B cell (primary cell): ENCODE results near the gene SPDYC. TPM values are rescaled to one million over a fixed set of nuclear protein-coding genes. Genes with fewer than 3 reads are reported as not detected.
A peak's percentile ranks its signal among the peaks of the same experiment; 100 is the strongest.

Experiments
- ATAC-seq: fragments of 200-7000 bp; cut with Tn5 transposase; one replicate; pipeline ENCODE4 v1.10.0; 2021; ENCODE audit warnings: low read depth, mild to moderate bottlenecking, moderate number of reproducible peaks, moderate library complexity
- CTCF ChIA-PET: fragments of 350-600 bp; sonication (Branson Sonifier 250); formaldehyde crosslinking; loops from one replicate; lab custom pipeline; 2021; ENCODE audit warnings: antibody characterized with exemption, inconsistent platforms; lab: Charles Lee
- POLR2A ChIA-PET: fragments of 350-600 bp; sonication (Branson Sonifier 250); formaldehyde crosslinking; loops from one replicate; lab custom pipeline; 2021; ENCODE audit warnings: antibody characterized with exemption; lab: Charles Lee
- DNase-seq: peaks from one replicate; pipeline ENCODE4 v3.0.0; 2013
- H2AFZ ChIP-seq: 2 replicates; pipeline ENCODE4 v1.6.1; 2012; ENCODE audit warnings: mild to moderate bottlenecking, low read depth, low read length; ENCODE audit not compliant: insufficient read depth, poor library complexity, severe bottlenecking
- H3K27ac ChIP-seq, 2 donors: 1 replicate in 1 of 2; 2 replicates in 1 of 2; pipeline ENCODE4 v1.5.1; 2012 to 2013; ENCODE audit warnings: low read length in 2 of 2, mild to moderate bottlenecking in 2 of 2, moderate library complexity in 1 of 2
- H3K27me3 ChIP-seq, 4 experiments: fragments of 200-600 bp in 1 of 4; sonication (generic) in 1 of 4; replicated peaks in 1 of 4; 1 replicate in 2 of 4; 2 replicates in 2 of 4; pipeline versions ENCODE4 v1.6.1 to v1.7.0; 2013 to 2016; ENCODE audit warnings: low read length in 3 of 4, mild to moderate bottlenecking in 2 of 4, mixed read lengths in 1 of 4, moderate library complexity in 1 of 4; ENCODE audit not compliant: insufficient read depth in 4 of 4, control insufficient read depth in 3 of 4; ENCODE audit errors: control extremely low read depth in 1 of 4
- H3K36me3 ChIP-seq, 2 experiments: replicated peaks in 1 of 2; 1 replicate in 1 of 2; 2 replicates in 1 of 2; pipeline versions ENCODE4 v1.6.1 to v1.7.1; 2013; ENCODE audit warnings: low read length in 1 of 2; ENCODE audit not compliant: insufficient read depth in 2 of 2, control insufficient read depth in 1 of 2; ENCODE audit errors: control extremely low read depth in 1 of 2, extremely low read depth in 1 of 2
- H3K4me1 ChIP-seq, 2 donors: fragments of 200-600 bp in 1 of 2; sonication (generic) in 1 of 2; 1 replicate in 1 of 2; 2 replicates in 1 of 2; pipeline versions ENCODE4 v1.5.1 to v1.6.1; 2013 to 2017; ENCODE audit warnings: low read length in 2 of 2; ENCODE audit not compliant: control insufficient read depth in 2 of 2, insufficient read depth in 2 of 2
- H3K4me2 ChIP-seq: replicated peaks from 2 replicates; pipeline ENCODE3; 2012; ENCODE audit warnings: mild to moderate bottlenecking, low read depth, low read length; ENCODE audit not compliant: poor library complexity, severe bottlenecking
- H3K4me3 ChIP-seq, 5 experiments: fragments of 200-600 bp in 1 of 5; sonication (generic) in 1 of 5; 1 replicate in 3 of 5; 2 replicates in 2 of 5; pipeline versions ENCODE4 v1.5.1 to v1.7.0; 2011 to 2016; ENCODE audit warnings: low read length in 4 of 5, mild to moderate bottlenecking in 4 of 5, low read depth in 2 of 5, control low read depth in 1 of 5, moderate library complexity in 1 of 5; ENCODE audit not compliant: insufficient read depth in 1 of 5; ENCODE audit errors: control extremely low read depth in 1 of 5, extremely low read depth in 1 of 5
- H3K79me2 ChIP-seq: fragments of 200-600 bp; sonication (generic); one replicate; pipeline ENCODE4 v1.6.0; 2016; ENCODE audit warnings: low read length; ENCODE audit not compliant: control insufficient read depth, insufficient read depth
- H3K9ac ChIP-seq: fragments of 200-600 bp; sonication (generic); 2 replicates; pipeline ENCODE4 v1.6.1; 2017; ENCODE audit warnings: mild to moderate bottlenecking, low read length, moderate library complexity
- H3K9me3 ChIP-seq, 3 donors: one replicate each; pipeline versions ENCODE4 v1.6.1 to v1.7.1; 2013; ENCODE audit warnings: low read length in 2 of 3; ENCODE audit not compliant: control insufficient read depth in 2 of 3, insufficient read depth in 1 of 3; ENCODE audit errors: control extremely low read depth in 1 of 3
- H4K20me1 ChIP-seq: 2 replicates; pipeline ENCODE4 v1.6.0; 2012; ENCODE audit warnings: mild to moderate bottlenecking, low read length; ENCODE audit not compliant: insufficient read depth, control insufficient read depth, poor library complexity, severe bottlenecking
- H3K27ac Mint-ChIP-seq: one replicate; pipeline ENCODE4 v1.8.0; 2021; ENCODE audit warnings: mixed read lengths
- H3K27me3 Mint-ChIP-seq: one replicate; pipeline ENCODE4 v1.8.0; 2021; ENCODE audit warnings: mixed read lengths
- H3K4me1 Mint-ChIP-seq: one replicate; pipeline ENCODE4 v1.8.0; 2021; ENCODE audit warnings: mixed read lengths
- H3K4me3 Mint-ChIP-seq: one replicate; pipeline ENCODE4 v1.8.0; 2021; ENCODE audit warnings: mixed read lengths
- H3K9me3 Mint-ChIP-seq: one replicate; pipeline ENCODE4 v1.8.0; 2022; ENCODE audit warnings: mixed read lengths; ENCODE audit not compliant: insufficient read depth
- CTCF ChIP-seq: fragments of 200-600 bp; IDR thresholded peaks from one replicate; pipeline ENCODE4 v1.8.0; 2022; ENCODE audit warnings: antibody characterized with exemption, mild to moderate bottlenecking
- EZH2 ChIP-seq: IDR thresholded peaks from 2 replicates; pipeline ENCODE4 v1.6.1; 2012; ENCODE audit warnings: borderline replicate concordance, low read depth, mild to moderate bottlenecking, moderate library complexity, low read length; ENCODE audit not compliant: insufficient read depth, poor library complexity, severe bottlenecking
- WGBS: methylation state at CpG from one replicate; pipeline ENCODE4 v1.1.5; 2013; ENCODE audit warnings: missing lambda C conversion rate; ENCODE audit not compliant: insufficient coverage; 5-methylcytosine and 5-hydroxymethylcytosine counted together
- intact Hi-C: fragments of 100-400 bp; cut with micrococcal nuclease; formaldehyde crosslinking; loops from one replicate; pipeline ENCODE4 v1.10.0; 2022
- polyA plus RNA-seq: library from polyadenylated mRNA; depleted of rRNA; stranded (reverse); fragments of >200 nt; gene quantifications from 2 replicates; pipeline ENCODE4 v1.2.3, GENCODE V29; 2012
- total RNA-seq, 2 donors: library from RNA; stranded (reverse); fragments of 120-200 nt in 1 of 2; gene quantifications; 1 replicate in 1 of 2; 2 replicates in 1 of 2; pipeline versions ENCODE4 v1.2.3 to v1.2.4, GENCODE V29; 2013 to 2022

SPDYC gene
- total and polyA plus RNA-seq, 2 donors (not counting 1 experiment from before 2014, with no cell fraction given): not detected

- Mint-ChIP-seq H3K4me3 (peak overlapping the region; percentile 38), H3K9me3 (no peaks in the 10 kb centered on the region), H3K4me1 (peaks cover 35% of the 10 kb centered on the region), H3K27me3 (no peaks in the 10 kb centered on the region), H3K27ac (peak overlapping the region; percentile 15)
- POLR2A ChIA-PET: no interaction called here
- no peak overlapping the region for H3K9ac ChIP-seq
- intact Hi-C loops: no loop called here
- DNase-seq: peak; percentile 16
- no peak overlapping the region for H3K4me2 ChIP-seq
- CTCF ChIA-PET: interaction anchor here (0.7 to 1.1 kb wide), 2 partner anchors 10 to 16 kb away, joined by 3 read pairs; no protein-coding TSS in a partner anchor
- H2AFZ ChIP-seq: peak overlapping the region; percentile 63
- H4K20me1 ChIP-seq: no peaks in the 10 kb centered on the region
- H3K9me3 ChIP-seq: no peaks in the 10 kb centered on the region
- no peaks in the 10 kb centered on the region for H3K36me3 ChIP-seq
- peaks cover 21 to 24% of the 10 kb centered on the region in 2 donors for H3K4me1 ChIP-seq
- 35% methylated on average over 10 of the region's 12 CpGs for WGBS
- H3K79me2 ChIP-seq: no peaks in the 10 kb centered on the region
- TF ChIP-seq EZH2: no peak
- no peak for TF ChIP-seq CTCF
- no peak for ATAC-seq
- no peak overlapping the region for H3K4me3 ChIP-seq
- H3K27ac ChIP-seq: no peak overlapping the region
- H3K27me3 ChIP-seq: no peaks in the 10 kb centered on the region
Observed at GRCh38 chr11:65150509-65151299, 19.3 kb upstream of the SPDYC start.

GRCh38 chr11:65151331-65151899 lies 18.6 kb upstream of the SPDYC start:
- H3K9ac ChIP-seq: no peak overlapping the region
- POLR2A ChIA-PET: interaction anchor here (0.6 kb wide), 1 partner anchor 789 kb away, joined by 5 read pairs; no protein-coding TSS in a partner anchor
- no peak overlapping the region for H3K4me2 ChIP-seq
- no peaks in the 10 kb centered on the region for H3K9me3 Mint-ChIP-seq
- ATAC-seq: no peak
- peaks cover 14 to 17% of the 10 kb centered on the region in 2 donors for H3K4me1 ChIP-seq
- H3K4me1 Mint-ChIP-seq: peaks cover 28% of the 10 kb centered on the region
- peak overlapping the region; percentile 8 for H3K4me3 Mint-ChIP-seq
- H3K36me3 ChIP-seq: no peaks in the 10 kb centered on the region
- H3K27me3 ChIP-seq: no peaks in the 10 kb centered on the region
- intact Hi-C loops: no loop called here
- peak overlapping the region; percentile 15 for H3K27ac Mint-ChIP-seq
- no peaks in the 10 kb centered on the region for H4K20me1 ChIP-seq
- peak overlapping the region; percentile 33 for H2AFZ ChIP-seq
- TF ChIP-seq CTCF (no peak), EZH2 (no peak)
- CTCF ChIA-PET: interaction anchor here (1.1 to 1.3 kb wide), 2 partner anchors 11 to 40 kb away, joined by 3 read pairs; partner anchors contain the start of gene TM7SF2
- H3K4me3 ChIP-seq: no peak overlapping the region
- H3K9me3 ChIP-seq: no peaks in the 10 kb centered on the region
- H3K79me2 ChIP-seq: no peaks in the 10 kb centered on the region
- no peak for DNase-seq
- WGBS: 52% methylated on average over 3 of the region's 3 CpGs
- no peaks in the 10 kb centered on the region for H3K27me3 Mint-ChIP-seq
- H3K27ac ChIP-seq: no peak overlapping the region
